Duodenal mucosa (tissue), 2 donors: ENCODE data around the gene MACF1.

Experiments
- H3K27ac ChIP-seq: one replicate; pipeline ENCODE4 v1.7.0; 2013; ENCODE audit warnings: low read depth, low read length
- H3K27me3 ChIP-seq, 2 donors: one replicate each; pipeline ENCODE4 v1.7.0; 2013; ENCODE audit warnings: low read length in 2 of 2, control low read depth in 1 of 2; ENCODE audit not compliant: insufficient read depth in 2 of 2, control insufficient read depth in 1 of 2
- H3K36me3 ChIP-seq, 2 donors: one replicate each; pipeline ENCODE4 v1.7.0; 2013; ENCODE audit warnings: low read length in 2 of 2, control low read depth in 1 of 2; ENCODE audit not compliant: insufficient read depth in 2 of 2, control insufficient read depth in 1 of 2
- H3K4me1 ChIP-seq, 2 donors: one replicate each; pipeline ENCODE4 v1.7.0; 2013; ENCODE audit warnings: low read length in 2 of 2, control low read depth in 1 of 2; ENCODE audit not compliant: insufficient read depth in 2 of 2, control insufficient read depth in 1 of 2
- H3K4me3 ChIP-seq, 2 donors: one replicate each; pipeline ENCODE4 v1.7.0; 2013; ENCODE audit warnings: low read length in 2 of 2, low read depth in 1 of 2
- H3K9ac ChIP-seq, 2 donors: one replicate each; pipeline ENCODE4 v1.7.0; 2013; ENCODE audit warnings: low read length in 2 of 2, low read depth in 1 of 2
- H3K9me3 ChIP-seq, 2 donors: one replicate each; pipeline ENCODE4 v1.7.0; 2013; ENCODE audit warnings: low read length in 2 of 2, control low read depth in 1 of 2; ENCODE audit not compliant: control insufficient read depth in 1 of 2

Gene MACF1

GRCh38 chr1:39277879-39278278 lies 73.4 kb downstream of the MACF1 start:
- no peaks in the 10 kb centered on the region for H3K4me1 ChIP-seq
- H3K9ac ChIP-seq, result no peak overlapping the region
- H3K4me3 ChIP-seq, result no peak overlapping the region
- no peak overlapping the region for H3K27ac ChIP-seq
- H3K36me3 ChIP-seq, result peaks cover 0 to 8% of the 10 kb centered on the region in 2 donors
- no peaks in the 10 kb centered on the region for H3K27me3 ChIP-seq
- H3K9me3 ChIP-seq, result no peaks in the 10 kb centered on the region

- no peaks in the 10 kb centered on the region for H3K9me3 ChIP-seq
Measured at GRCh38 chr1:39282537-39283216, 78.2 kb downstream of the MACF1 start.

GRCh38 chr1:39283858-39284257 lies 79.4 kb downstream of the MACF1 start:
- H3K9ac ChIP-seq, result no peak overlapping the region
- no peaks in the 10 kb centered on the region for H3K27me3 ChIP-seq
- H3K9me3 ChIP-seq, result no peaks in the 10 kb centered on the region
- peaks cover 18 to 53% of the 10 kb centered on the region in 2 donors for H3K36me3 ChIP-seq
- no peak overlapping the region for H3K27ac ChIP-seq
- no peaks in the 10 kb centered on the region for H3K4me1 ChIP-seq
- H3K4me3 ChIP-seq, result no peak overlapping the region

More at GRCh38 chr1:39282537-39283216, 78.2 kb downstream of the MACF1 start:
- Histone ChIP-seq H3K9ac (no peak overlapping the region), H3K4me1 (no peaks in the 10 kb centered on the region), H3K4me3 (no peak overlapping the region), H3K27me3 (no peaks in the 10 kb centered on the region), H3K27ac (no peak overlapping the region), H3K36me3 (peaks cover 17 to 44% of the 10 kb centered on the region in 2 donors)

GRCh38 chr1:39287541-39287940 lies 83.0 kb downstream of the MACF1 start:
- no peak overlapping the region for H3K27ac ChIP-seq
- H3K9ac ChIP-seq, result no peak overlapping the region
- no peaks in the 10 kb centered on the region for H3K27me3 ChIP-seq
- H3K9me3 ChIP-seq, result no peaks in the 10 kb centered on the region
- H3K4me1 ChIP-seq, result no peaks in the 10 kb centered on the region
- peaks cover 25 to 64% of the 10 kb centered on the region in 2 donors for H3K36me3 ChIP-seq
- no peak overlapping the region for H3K4me3 ChIP-seq

GRCh38 chr1:39288735-39289465 lies 84.4 kb downstream of the MACF1 start:
- Histone ChIP-seq H3K36me3 (peaks cover 37 to 65% of the 10 kb centered on the region in 2 donors), H3K27ac (no peak overlapping the region), H3K27me3 (no peaks in the 10 kb centered on the region), H3K4me1 (peaks cover 4 to 7% of the 10 kb centered on the region in 2 donors), H3K4me3 (no peak overlapping the region), H3K9me3 (no peaks in the 10 kb centered on the region), H3K9ac (no peak overlapping the region)

GRCh38 chr1:39292401-39292800 lies 87.9 kb downstream of the MACF1 start:
- no peak overlapping the region for H3K27ac ChIP-seq
- H3K4me3 ChIP-seq, result no peak overlapping the region
- H3K36me3 ChIP-seq, result peaks cover 38 to 68% of the 10 kb centered on the region in 2 donors
- H3K9me3 ChIP-seq, result no peaks in the 10 kb centered on the region
- H3K27me3 ChIP-seq, result no peaks in the 10 kb centered on the region
- H3K4me1 ChIP-seq, result peaks cover 4 to 7% of the 10 kb centered on the region in 2 donors
- H3K9ac ChIP-seq, result no peak overlapping the region

- peaks cover 35 to 63% of the 10 kb centered on the region in 2 donors for H3K36me3 ChIP-seq
- no peak overlapping the region for H3K27ac ChIP-seq
- H3K9ac ChIP-seq, result no peak overlapping the region
- H3K9me3 ChIP-seq, result no peaks in the 10 kb centered on the region
- no peak overlapping the region for H3K4me3 ChIP-seq
- H3K27me3 ChIP-seq, result no peaks in the 10 kb centered on the region
- H3K4me1 ChIP-seq, result peaks cover 4 to 7% of the 10 kb centered on the region in 2 donors
Measured at GRCh38 chr1:39293375-39294070, 89.0 kb downstream of the MACF1 start.

GRCh38 chr1:39294531-39294930 lies 90.0 kb downstream of the MACF1 start:
- Histone ChIP-seq H3K9me3 (no peaks in the 10 kb centered on the region), H3K36me3 (peaks cover 41 to 60% of the 10 kb centered on the region in 2 donors), H3K9ac (no peak overlapping the region), H3K4me3 (no peak overlapping the region), H3K4me1 (peaks cover 4 to 7% of the 10 kb centered on the region in 2 donors), H3K27me3 (no peaks in the 10 kb centered on the region), H3K27ac (no peak overlapping the region)

GRCh38 chr1:39295901-39296300 lies 91.4 kb downstream of the MACF1 start:
- no peak overlapping the region for H3K27ac ChIP-seq
- no peaks in the 10 kb centered on the region for H3K27me3 ChIP-seq
- H3K9me3 ChIP-seq, result no peaks in the 10 kb centered on the region
- H3K4me3 ChIP-seq, result no peak overlapping the region
- H3K9ac ChIP-seq, result no peak overlapping the region
- H3K4me1 ChIP-seq, result peaks cover 4 to 7% of the 10 kb centered on the region in 2 donors
- peaks cover 41 to 71% of the 10 kb centered on the region in 2 donors for H3K36me3 ChIP-seq

- H3K27ac ChIP-seq, result no peak overlapping the region
- peaks cover 37 to 71% of the 10 kb centered on the region in 2 donors for H3K36me3 ChIP-seq
- H3K4me3 ChIP-seq, result no peak overlapping the region
Measured at GRCh38 chr1:39297551-39297950, 93.1 kb downstream of the MACF1 start.

More at GRCh38 chr1:39297551-39297950, 93.1 kb downstream of the MACF1 start:
- Histone ChIP-seq H3K9me3 (no peaks in the 10 kb centered on the region), H3K9ac (no peak overlapping the region), H3K27me3 (no peaks in the 10 kb centered on the region), H3K4me1 (peaks cover 4 to 7% of the 10 kb centered on the region in 2 donors)
